DMS153 (cell line): ENCODE measurements around the gene ZNF891.
A peak's percentile ranks its signal among the peaks of the same experiment; 100 is the strongest.

ENCODE experiments used
- DNase-seq: peaks from one replicate; lab custom pipeline; 2025; lab: John Stamatoyannopoulos, UW

The ZNF891 gene

DNA sequence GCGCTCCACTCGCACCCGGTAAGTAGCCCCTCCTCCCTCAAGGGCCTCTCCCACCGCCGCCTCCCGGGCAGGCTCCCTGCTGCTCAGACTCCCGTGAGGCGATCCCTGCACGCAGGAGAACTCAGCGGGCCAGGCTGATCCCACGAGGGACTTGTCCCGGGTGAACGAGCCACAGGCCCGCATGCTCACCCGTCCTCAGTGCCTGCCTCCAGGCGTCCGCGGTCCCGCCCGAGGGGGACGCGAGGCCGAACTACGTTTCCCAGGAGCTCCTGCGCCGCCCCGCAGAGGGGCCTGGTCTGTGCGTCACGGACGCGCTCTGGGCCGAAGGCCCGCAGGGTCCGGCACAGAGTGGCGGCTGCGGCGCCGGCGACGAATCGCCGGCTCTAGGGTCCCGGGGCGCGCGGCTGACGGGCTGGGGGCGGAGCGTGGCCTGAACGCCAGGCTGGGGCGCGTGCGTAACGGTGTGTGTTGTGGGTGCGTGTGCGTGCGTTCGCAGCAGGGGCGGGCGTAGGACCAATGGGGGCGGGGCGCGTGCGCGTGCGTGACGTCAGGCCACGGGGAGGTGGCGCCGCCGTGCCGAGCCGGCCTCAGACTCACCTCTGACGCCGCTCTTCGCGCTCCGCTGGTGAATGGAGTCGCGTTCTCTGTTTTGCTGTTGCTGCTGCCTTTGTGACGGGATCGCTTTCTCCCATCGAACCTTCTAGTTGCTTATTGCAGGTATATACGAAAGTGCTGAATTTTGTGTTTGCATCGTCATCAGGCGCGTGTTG is at the start of gene ZNF891, which contains the start of gene ZNF10:
TSS of gene ZNF891 (minus strand) at position 237 of the 770 bp plus-strand sequence. CDS start 8,356 bp downstream, outside the sequence.
TSS of gene ZNF10 (plus strand) at position 590 of the 770 bp plus-strand sequence. CDS start 13,866 bp downstream, outside the sequence.
- peak; percentile 90 for DNase-seq

DNA sequence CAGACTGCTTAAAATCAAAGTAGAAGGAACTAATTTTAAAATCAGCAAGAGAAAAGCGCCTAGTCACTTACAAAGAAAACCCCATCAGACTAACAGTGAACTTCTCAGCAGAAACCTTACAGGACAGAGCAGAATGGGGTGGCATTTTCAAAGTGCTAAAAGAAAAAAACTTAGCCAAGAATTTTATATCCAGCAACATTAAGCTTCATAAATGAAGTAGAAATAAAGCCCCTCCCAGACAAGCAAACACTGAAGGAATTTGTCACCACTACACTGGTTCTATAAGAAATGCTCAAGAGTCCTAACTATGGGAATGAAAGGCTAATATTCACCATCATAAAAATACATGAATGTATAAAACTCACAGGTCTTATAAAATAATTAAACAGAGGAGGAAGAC is 44.8 kb upstream of the ZNF891 start:
- DNase-seq: no peak

DNA sequence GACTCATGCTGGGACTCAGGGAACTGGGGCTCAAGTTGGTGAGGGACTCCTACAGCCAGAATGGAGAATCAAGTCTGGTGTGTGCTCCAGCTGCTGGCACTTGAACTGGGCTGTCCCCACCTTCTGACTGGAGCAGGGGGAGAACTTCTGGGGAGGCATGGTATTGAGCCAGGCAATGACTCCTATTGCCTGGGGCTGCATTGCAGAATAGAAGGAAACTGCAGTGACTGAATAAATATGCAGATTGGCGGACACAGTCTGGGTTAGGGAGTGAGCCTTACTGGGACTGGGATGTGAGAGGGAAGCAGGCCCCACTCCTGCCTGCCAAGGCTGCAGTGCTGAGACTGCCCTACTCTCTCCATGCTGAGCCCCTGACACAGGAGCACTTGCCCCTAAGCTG is 42.4 kb upstream of the ZNF891 start:
- DNase-seq: no peak

DNA sequence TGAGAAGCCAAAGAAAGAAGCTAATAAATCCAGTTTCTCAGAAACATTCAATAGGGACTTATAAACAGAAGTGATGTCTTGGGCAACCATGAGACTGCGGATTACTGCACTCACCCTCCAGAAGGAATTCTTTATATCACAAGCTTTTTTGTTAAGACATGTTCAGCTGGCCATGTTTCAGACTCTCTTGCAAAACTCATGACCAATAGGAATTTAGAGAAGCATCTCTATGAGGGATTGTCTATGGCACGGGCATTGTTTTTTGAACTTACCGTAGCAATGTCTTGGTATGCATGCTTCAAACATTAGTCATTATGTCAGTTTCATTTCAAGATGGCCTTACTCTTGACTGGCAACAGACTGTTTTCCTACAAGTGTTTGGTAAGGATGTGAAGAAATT is 35.7 kb upstream of the ZNF891 start:
- no peak for DNase-seq

DNA sequence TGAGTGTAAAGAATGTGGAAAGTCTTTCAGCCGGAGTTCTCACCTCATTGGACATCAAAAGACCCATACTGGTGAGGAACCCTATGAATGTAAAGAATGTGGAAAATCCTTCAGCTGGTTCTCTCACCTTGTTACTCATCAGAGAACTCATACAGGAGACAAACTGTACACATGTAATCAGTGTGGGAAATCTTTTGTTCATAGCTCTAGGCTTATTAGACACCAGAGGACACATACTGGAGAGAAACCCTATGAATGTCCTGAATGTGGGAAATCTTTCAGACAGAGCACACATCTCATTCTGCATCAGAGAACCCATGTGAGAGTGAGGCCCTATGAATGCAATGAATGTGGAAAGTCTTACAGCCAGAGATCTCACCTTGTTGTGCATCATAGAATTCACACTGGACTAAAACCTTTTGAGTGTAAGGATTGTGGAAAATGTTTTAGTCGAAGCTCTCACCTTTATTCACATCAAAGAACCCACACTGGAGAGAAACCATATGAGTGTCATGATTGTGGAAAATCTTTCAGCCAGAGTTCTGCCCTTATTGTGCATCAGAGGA is 26.1 kb upstream of the ZNF891 start:
- DNase-seq: no peak

DNA sequence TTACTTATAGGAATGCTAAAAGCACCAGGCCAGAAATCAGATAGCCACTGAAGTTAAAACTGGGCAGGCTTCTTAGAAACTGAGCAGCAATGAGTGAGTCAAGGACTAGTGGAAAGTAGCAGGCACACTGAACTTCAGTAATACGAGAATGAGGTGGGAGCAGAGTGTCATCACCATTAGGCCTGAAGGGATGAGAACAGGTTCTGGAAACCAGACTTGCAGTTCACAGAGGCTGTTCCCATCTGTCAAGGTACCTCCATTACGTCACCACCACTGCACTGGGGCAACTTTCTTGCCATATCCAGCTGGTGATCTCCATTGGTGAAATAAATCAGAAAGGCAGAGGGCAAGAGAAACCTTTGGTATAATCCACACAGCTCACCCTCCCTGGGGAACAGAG is 15.9 kb upstream of the ZNF891 start:
- no peak for DNase-seq

DNA sequence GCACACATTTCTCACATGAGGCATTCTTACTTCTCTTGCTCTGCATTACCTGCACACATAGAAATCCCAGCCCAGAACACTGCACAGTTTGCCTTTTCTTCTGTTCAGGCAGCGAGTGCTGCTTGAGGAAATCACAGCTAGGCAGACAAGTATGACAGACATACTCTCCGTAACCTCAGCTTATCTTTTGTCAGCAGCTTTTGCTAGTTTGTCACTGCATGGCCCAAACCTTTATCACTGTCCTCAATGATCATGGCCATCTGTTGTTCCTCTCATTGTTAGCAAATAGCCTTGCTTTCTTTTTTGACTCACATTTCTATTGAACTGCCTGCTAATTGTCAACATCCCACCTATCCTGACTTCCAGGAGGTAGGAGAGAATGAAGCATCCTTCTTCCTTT is 5.7 kb upstream of the ZNF891 start:
- DNase-seq: no peak

DNA sequence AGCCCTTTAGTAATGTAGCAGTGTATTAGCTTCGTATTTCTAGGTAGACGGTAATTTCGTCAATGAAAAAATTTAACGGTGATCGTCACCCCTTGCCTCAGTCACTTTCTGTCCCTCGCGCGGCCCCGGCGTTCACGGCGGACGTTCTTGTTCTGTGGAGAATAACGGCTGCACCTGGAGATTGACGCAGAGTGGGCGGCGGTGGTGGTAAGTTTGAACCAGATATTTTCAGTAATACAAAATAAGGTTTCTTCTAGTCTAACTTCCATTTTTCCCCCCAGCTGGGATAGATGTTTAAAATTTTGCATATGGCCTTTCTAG is 694 bp upstream of the ZNF891 start:
- peak; percentile 43 for DNase-seq

DNA sequence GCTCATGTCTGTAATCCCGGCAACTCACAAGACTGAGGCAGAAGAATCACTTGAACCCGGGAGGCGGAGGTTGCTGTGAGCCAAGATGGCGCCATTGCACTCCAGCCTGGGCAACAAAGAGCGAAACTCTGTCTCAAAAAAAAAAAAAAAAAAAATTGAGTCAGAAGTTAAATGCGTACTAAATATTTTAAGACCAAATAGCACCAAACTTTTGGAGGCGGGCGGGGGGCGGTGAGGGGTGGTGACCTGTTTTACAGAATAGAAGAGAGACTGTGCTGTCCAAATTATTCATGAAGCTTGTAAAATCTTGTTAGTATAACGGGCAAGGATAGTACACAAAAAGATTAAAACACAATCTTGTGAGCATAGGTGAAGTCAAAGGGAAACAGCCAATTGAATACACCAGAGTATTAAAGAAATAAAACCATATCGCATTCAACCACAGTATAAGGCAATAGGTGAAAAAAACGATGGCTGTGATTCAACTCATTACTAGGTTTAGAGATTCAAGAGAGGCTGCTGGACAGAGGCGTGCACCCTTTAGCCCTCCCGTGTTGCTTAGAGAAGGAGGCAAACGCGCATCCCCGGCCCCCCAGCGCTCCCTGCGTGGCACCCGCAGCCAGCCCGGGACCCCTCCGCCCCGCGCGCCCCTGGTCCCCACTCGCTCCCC is 571 bp downstream of the ZNF891 start:
- no peak for DNase-seq

DNA sequence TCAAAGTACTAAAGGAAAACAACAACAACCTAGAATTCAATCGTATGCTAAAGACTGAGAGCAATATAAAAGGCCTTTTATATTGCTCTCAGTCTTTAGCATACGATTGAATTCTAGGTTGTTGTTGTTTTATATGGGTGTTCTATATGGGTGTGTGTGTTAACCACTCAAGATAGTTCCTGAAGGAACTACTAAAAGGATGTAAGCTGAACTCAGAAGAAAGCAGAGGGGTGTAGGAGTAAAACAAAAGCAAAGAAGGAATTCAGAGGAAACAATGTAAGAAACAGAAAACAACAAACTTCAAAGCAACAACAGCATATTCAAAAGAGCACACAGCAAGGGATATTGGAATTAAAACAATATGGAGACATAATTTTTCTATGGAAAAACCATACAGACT is 5.4 kb downstream of the ZNF891 start:
- DNase-seq: no peak

DNA sequence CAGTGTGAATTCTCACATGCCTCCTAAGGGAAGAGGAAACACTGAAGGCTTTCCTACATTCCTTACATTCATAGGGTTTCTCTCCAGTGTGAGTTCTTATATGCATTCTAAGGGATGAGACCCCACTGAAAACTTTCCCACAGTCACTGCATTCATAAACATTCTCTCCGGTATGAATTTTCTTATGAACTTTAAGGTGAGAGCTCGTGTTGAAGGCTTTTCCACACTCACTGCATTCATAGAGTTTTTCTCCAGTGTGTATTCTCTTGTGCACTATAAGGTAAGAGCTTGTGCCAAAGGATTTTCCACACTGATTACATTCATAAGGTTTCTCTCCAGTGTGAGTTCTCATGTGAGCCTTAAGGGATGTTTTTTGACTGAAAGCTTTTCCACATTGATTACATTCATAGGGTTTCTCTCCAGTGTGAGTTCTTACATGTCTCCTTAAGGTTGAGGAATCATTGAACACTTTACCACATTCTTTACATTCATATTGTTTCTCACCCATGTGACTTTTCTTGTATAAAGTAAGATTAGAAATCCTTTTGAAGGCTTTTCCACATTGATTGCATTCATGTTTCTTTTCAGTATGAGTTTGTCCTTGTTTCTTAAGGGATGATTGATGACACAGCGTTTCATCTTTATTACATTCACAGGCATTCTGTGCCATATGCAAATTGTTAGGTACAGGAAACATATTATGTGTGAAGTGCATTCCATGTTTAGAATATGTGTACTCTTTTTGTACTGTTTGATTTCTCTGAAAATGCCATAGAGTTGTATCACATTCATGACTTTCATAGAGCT is 9.5 kb downstream of the ZNF891 start:
- DNase-seq: no peak

DNA sequence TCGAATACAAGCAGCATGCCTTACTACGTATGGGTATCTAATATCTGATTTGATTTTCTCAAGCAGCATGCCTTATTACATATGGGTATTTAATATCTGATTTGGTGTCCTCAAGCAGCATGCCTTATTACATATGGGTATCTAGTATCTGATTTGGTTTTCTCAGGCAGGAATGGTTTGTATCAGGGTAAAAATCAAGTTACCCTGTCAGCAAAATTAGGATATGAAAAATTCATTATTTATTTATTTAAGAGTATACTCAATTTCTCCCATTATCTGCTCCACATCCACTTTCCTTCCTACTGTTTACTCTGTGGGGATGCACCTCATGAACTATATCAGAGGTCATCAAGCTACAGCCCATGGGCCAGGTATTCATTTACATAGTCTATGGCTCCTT is 21.9 kb downstream of the ZNF891 start:
- DNase-seq: no peak

DNA sequence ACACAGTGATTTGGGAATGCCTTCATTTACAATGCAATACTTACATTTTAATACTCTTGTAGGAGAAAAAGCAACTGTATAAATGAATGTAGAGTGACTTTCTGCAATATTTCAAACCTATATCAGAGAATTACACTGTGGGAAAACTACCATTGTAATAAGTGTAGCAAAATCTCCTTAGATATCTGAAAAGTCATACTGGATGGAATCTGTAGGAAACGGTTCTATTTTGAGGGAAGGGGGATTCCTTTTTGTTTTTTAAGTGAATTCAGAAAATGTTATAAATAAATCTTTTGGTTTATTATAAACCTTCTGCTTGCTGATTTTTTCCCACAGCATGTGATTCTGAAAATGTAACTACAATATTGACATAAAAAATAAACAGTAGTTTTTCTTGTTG is 23.0 kb downstream of the ZNF891 start:
- no peak for DNase-seq

DNA sequence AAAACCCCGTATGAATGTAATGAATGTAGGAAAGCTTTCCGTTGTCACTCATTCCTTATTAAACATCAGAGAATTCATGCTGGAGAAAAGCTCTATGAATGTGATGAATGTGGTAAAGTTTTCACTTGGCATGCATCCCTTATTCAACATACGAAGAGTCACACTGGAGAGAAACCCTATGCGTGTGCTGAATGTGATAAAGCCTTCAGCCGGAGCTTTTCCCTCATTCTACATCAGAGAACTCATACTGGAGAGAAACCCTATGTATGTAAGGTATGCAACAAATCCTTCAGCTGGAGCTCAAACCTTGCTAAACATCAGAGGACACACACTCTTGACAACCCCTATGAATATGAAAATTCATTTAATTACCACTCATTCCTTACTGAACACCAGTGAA is 23.8 kb downstream of the ZNF891 start:
- DNase-seq: no peak

DNA sequence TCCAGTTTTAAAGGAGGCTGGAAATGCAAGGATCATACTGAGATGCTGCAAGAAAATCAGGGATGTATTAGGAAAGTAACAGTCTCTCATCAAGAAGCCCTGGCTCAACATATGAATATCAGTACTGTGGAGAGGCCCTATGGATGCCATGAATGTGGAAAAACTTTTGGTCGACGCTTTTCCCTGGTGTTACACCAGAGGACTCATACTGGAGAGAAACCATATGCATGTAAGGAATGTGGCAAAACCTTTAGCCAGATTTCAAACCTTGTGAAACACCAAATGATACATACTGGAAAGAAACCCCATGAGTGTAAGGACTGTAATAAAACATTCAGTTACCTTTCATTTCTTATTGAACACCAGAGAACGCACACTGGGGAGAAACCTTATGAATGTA is 24.5 kb downstream of the ZNF891 start:
- no peak for DNase-seq

DNA sequence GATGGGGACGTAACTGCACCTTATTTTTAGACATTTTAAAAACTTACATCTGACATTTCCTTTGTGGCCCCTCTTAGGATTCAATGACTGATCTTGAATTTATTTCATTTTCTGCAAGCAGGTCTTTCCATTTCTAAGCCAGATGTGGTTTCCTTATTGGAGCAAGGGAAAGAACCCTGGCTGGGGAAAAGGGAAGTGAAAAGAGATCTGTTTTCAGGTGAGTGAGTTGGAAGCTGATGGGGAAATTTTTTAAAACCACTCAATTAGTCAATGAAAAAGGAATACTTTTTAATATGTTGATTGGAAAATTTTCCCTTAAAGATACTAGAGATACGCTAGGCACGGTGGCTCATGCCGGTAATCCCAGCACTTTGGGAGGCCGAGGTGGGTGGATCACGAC is 46.7 kb downstream of the ZNF891 start:
- DNase-seq: no peak

DNA sequence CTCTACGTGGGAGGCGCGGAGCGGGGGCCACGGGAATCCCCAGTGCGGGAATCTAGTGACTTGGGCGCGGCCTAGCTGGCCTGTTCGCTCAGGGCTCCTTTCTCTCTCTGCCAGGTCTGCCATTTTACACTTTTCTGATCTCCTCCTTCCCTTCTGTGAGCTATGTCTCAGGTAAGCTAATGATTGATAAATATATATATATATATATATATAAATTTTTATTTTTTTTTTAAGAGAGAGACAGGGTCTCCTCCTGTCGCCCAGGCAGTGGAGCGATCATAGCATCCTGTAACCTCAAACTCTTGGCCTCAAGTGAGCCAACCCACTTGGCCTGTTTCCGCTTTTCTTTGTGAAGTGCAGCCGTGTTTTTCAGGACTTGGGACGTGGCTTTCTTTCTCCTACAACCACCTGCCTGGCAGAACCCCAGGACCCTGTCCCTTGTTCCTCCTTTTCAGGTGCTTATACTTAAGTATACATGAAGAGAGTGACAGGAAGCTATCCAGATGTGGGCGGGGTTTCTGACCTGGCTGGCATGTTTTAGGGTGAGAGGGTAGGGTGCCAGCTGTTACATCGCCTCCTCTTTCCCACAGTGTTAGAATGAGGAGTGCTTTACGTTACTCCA is 48.8 kb downstream of the ZNF891 start:
- no peak for DNase-seq

DNA sequence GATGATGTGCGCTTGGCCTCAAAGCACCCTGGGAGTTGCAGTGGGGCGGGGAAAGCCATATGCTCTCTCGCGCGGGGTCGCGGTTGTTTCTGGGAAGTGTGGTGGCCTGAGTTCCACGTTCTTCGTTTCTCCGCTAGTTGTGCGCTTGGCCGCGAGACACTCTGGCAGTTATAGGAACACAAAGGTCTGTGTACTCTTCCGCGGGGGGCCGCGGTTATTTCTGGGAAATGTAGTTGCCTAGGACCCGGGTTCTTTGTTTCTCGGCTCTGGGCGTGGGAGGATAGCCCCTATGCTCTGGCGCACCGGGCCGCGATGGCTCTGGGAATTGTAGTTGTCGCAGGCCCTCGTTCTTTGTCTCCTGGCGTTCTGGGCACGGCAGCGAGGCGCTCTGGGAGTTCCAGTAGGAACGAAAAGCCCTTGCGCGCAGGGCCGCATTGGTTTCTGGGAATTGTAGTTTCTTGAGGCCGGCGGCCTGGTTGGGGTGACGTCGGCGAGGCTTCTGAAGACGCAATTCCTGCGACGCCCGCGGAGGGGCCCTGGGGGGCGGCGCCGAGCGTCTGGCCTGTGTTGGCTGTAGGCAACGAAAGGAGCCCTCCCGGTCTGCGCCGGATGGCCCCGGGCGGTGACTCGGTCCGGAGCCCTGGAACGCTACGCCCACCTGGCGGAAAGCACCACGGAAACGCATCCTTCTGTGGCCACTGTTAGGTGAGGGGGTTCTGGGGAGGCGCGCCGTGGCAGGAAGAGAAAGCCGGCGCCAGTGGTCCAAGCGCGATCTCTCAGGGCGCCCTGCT is 49.5 kb downstream of the ZNF891 start, which contains the start of gene ZNF140:
TSS of gene ZNF140 (plus strand) at position 556 of the 791 bp plus-strand sequence. CDS start 398 bp downstream, outside the sequence.
- peak; percentile 98 for DNase-seq

DNA sequence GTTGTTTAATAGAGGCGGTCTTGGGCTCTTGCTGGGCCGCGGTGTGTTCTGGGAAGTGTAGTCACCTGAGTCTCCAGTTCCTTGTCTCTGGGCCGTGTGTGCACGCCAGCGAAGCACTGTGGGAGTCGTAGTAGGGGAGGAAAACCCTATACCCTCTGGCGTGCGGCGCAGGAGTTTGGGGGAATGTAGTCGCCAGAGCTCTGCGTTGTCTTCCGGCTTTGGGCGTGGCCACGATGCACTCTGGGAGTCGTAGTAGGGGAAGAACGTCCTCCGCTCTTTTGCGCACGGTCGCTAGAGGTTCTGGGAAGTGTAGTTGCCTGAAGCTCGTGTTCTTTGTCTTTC is 50.1 kb downstream of the ZNF891 start:
- DNase-seq: peak; percentile 99

DNA sequence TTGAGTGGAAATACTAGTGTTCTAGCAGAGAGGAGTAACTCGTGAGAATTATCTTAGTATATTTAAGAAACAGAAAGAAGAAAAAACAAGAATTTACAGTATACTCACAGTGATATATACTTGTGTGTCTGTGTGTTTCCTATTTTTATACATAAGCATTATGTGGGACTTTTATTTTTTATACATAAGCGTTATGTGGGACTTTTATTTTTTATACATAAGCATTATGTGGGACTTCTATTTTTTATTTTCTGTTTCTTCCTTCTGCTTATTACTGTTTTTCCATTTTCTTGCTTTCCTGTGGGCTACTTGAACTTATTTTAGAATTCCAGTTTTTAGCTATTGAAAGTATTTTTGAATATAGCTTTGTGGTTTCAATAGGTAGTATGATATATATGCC is 56.2 kb downstream of the ZNF891 start:
- no peak for DNase-seq

DNA sequence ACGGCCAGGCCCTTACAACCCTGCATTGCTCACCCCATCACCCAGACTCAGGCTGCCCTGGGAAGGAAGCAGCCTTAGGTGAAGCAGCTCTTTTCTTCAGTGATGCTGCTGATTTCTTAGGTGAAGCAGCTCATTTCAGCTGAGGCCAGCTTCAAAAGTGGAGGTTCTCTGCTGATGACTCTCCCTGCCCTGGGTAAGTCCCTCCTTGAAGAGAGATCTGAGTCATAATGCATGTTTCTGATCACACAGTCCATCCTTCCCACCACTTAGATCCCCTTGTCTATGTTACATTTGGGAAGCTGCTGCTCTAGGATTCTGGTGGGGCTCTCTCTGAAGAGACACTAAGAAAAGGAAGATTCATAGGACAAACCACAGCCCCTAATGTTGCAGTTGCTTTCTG is 66.5 kb downstream of the ZNF891 start:
- DNase-seq: no peak
